Gastroesophageal sphincter (tissue), 4 donors: ENCODE measurements around the gene HHAT. TPM values are rescaled to one million over a fixed set of nuclear protein-coding genes. Genes with fewer than 3 reads are reported as not detected.

Source experiments
- ATAC-seq: fragments of 150-250 bp; one replicate; pipeline ENCODE4 v1.9.1; 2016; ENCODE audit warnings: mild to moderate bottlenecking, moderate library complexity
- H3K27ac ChIP-seq, 4 donors: fragments of 200-600 bp; sonication (generic) in 3 of 4; 1 replicate in 3 of 4; 2 replicates in 1 of 4; pipeline ENCODE4 v1.5.1; 2016 to 2019
- H3K27me3 ChIP-seq: fragments of 200-600 bp; sonication (generic); one replicate; pipeline ENCODE4 v1.5.1; 2019
- H3K36me3 ChIP-seq, 2 donors: fragments of 200-600 bp; sonication (generic); one replicate each; pipeline ENCODE4 v1.5.1; 2019; ENCODE audit warnings: control low read depth in 1 of 2
- H3K4me1 ChIP-seq, 3 donors: fragments of 200-600 bp; sonication (generic); 1 replicate in 2 of 3; 2 replicates in 1 of 3; pipeline ENCODE4 v1.5.1; 2016 to 2019; ENCODE audit warnings: control low read depth in 2 of 3
- H3K4me3 ChIP-seq, 2 donors: fragments of 200-600 bp; sonication (generic); one replicate each; pipeline ENCODE4 v1.5.1; 2019; ENCODE audit warnings: mild to moderate bottlenecking in 1 of 2, moderate library complexity in 1 of 2
- H3K9me3 ChIP-seq, 3 donors: fragments of 200-600 bp; sonication (generic); one replicate each; pipeline ENCODE4 v1.5.1; 2017 to 2019; ENCODE audit warnings: control low read depth in 2 of 3
- CTCF ChIP-seq, 4 experiments: fragments of 200-600 bp in 2 of 4; fragments of 450-650 bp in 2 of 4; sonication (generic) in 1 of 4; IDR thresholded peaks; one replicate each; pipeline ENCODE4 v1.5.1; 2017 to 2019; ENCODE audit warnings: antibody characterized with exemption in 4 of 4, mild to moderate bottlenecking in 2 of 4, moderate library complexity in 2 of 4
- EP300 ChIP-seq: sonication (generic); formaldehyde crosslinking; IDR thresholded peaks from one replicate; pipeline ENCODE4 v1.6.1; 2017; ENCODE audit warnings: antibody characterized with exemption, mild to moderate bottlenecking
- POLR2A ChIP-seq, 2 donors: fragments of 450-650 bp; IDR thresholded peaks; one replicate each; pipeline ENCODE4 v1.6.1; 2017; ENCODE audit warnings: antibody characterized with exemption in 2 of 2, mild to moderate bottlenecking in 2 of 2, moderate library complexity in 1 of 2
- POLR2AphosphoS5 ChIP-seq: sonication (generic); formaldehyde crosslinking; IDR thresholded peaks from one replicate; pipeline ENCODE4 v1.6.1; 2017; ENCODE audit warnings: antibody characterized with exemption
- WGBS, 2 donors: methylation state at CpG; one replicate each; pipeline ENCODE4 v1.1.5; 2018; ENCODE audit warnings: low coverage in 1 of 2; 5-methylcytosine and 5-hydroxymethylcytosine counted together
- total RNA-seq, 4 donors: library from RNA; depleted of rRNA; stranded (reverse); fragments of >200 nt; gene quantifications; one replicate each; pipeline ENCODE4 v1.1.0, GENCODE V29; 2016

The HHAT gene
- total RNA-seq, 4 donors from 2014 or later = 1.2 to 2.4 (median 1.9) TPM

- no peak overlapping the region for H3K27ac ChIP-seq
- H3K4me3 ChIP-seq = no peak overlapping the region
- 78 to 100% methylated on average over 1 of the region's 1 CpG for WGBS, 2 donors
- no peak for ATAC-seq
- H3K4me1 ChIP-seq = no peaks in the 10 kb centered on the region
- H3K36me3 ChIP-seq = peaks cover 0 to 3% of the 10 kb centered on the region in 2 donors
- no peaks in the 10 kb centered on the region for H3K9me3 ChIP-seq
- no peaks in the 10 kb centered on the region for H3K27me3 ChIP-seq
- TF ChIP-seq POLR2A (IDR thresholded peaks at IDR 0.05) = no peak
- TF ChIP-seq POLR2AphosphoS5 = no peak
- TF ChIP-seq EP300 = no peak
- TF ChIP-seq CTCF (IDR thresholded peaks at IDR 0.05) = no peak
Observed at GRCh38 chr1:210412240-210412639, 83.5 kb downstream of the HHAT start.

- no peaks in the 10 kb centered on the region for H3K27me3 ChIP-seq
- no peak for TF ChIP-seq EP300
- H3K4me3 ChIP-seq = no peak overlapping the region
- no peak for ATAC-seq
- H3K4me1 ChIP-seq = no peaks in the 10 kb centered on the region
- no peaks in the 10 kb centered on the region for H3K9me3 ChIP-seq
- no peak overlapping the region for H3K27ac ChIP-seq
- 50 to 100% methylated on average over 1 to 2 of the region's 4 CpGs for WGBS, 2 donors
- H3K36me3 ChIP-seq = peaks cover 0 to 9% of the 10 kb centered on the region in 2 donors
Observed at GRCh38 chr1:210413951-210414350, 85.2 kb downstream of the HHAT start.

GRCh38 chr1:210415846-210416448 lies 87.2 kb downstream of the HHAT start:
- H3K27me3 ChIP-seq = no peaks in the 10 kb centered on the region
- no peak overlapping the region for H3K4me3 ChIP-seq
- no peak overlapping the region for H3K27ac ChIP-seq
- ATAC-seq = no peak
- WGBS, 2 donors = 75 to 77% methylated on average over 9 of the region's 9 CpGs
- TF ChIP-seq POLR2AphosphoS5 (no peak), EP300 (no peak), POLR2A (IDR thresholded peaks at IDR 0.05) (no peak), CTCF (IDR thresholded peaks at IDR 0.05) (no peak)
- no peaks in the 10 kb centered on the region for H3K9me3 ChIP-seq
- H3K36me3 ChIP-seq = peaks cover 0 to 9% of the 10 kb centered on the region in 2 donors
- H3K4me1 ChIP-seq = no peaks in the 10 kb centered on the region

GRCh38 chr1:210416681-210417080 lies 88.0 kb downstream of the HHAT start:
- no peak overlapping the region for H3K27ac ChIP-seq
- no peak for ATAC-seq
- WGBS, 2 donors = 72% methylated on average over 2 of the region's 2 CpGs; no CpG with 5 or more reads in 1 of the 2 donors

GRCh38 chr1:210417881-210418280 lies 89.2 kb downstream of the HHAT start:
- Histone ChIP-seq H3K27ac (no peak overlapping the region), H3K4me3 (no peak overlapping the region), H3K27me3 (no peaks in the 10 kb centered on the region), H3K4me1 (no peaks in the 10 kb centered on the region), H3K9me3 (no peaks in the 10 kb centered on the region), H3K36me3 (peaks cover 0 to 6% of the 10 kb centered on the region in 2 donors)
- 84 to 93% methylated on average over 3 to 4 of the region's 5 CpGs for WGBS, 2 donors
- ATAC-seq = no peak
- TF ChIP-seq POLR2A (IDR thresholded peaks at IDR 0.05) = no peak
- no peak for TF ChIP-seq POLR2AphosphoS5
- TF ChIP-seq EP300 = no peak
- no peak for TF ChIP-seq CTCF (IDR thresholded peaks at IDR 0.05)

More at GRCh38 chr1:210416681-210417080, 88.0 kb downstream of the HHAT start:
- peaks cover 0 to 9% of the 10 kb centered on the region in 2 donors for H3K36me3 ChIP-seq
- H3K4me3 ChIP-seq = no peak overlapping the region
- H3K4me1 ChIP-seq = no peaks in the 10 kb centered on the region
- no peak for TF ChIP-seq POLR2AphosphoS5
- no peak for TF ChIP-seq EP300
- TF ChIP-seq POLR2A (IDR thresholded peaks at IDR 0.05) = no peak
- no peak for TF ChIP-seq CTCF (IDR thresholded peaks at IDR 0.05)
- H3K9me3 ChIP-seq = no peaks in the 10 kb centered on the region
- H3K27me3 ChIP-seq = no peaks in the 10 kb centered on the region
